NCI-H187 (cell line): ENCODE results near the gene ABCF2.
A peak's percentile ranks its signal among the peaks of the same experiment; 100 is the strongest.

Source experiments
- DNase-seq, 2 experiments: peaks; one replicate each; lab custom pipeline; 2025; lab: John Stamatoyannopoulos, UW

ABCF2 gene

GRCh38 chr7:151174246-151175046 is 52.6 kb downstream of the ABCF2 start:
- DNase-seq = no peak

DNA sequence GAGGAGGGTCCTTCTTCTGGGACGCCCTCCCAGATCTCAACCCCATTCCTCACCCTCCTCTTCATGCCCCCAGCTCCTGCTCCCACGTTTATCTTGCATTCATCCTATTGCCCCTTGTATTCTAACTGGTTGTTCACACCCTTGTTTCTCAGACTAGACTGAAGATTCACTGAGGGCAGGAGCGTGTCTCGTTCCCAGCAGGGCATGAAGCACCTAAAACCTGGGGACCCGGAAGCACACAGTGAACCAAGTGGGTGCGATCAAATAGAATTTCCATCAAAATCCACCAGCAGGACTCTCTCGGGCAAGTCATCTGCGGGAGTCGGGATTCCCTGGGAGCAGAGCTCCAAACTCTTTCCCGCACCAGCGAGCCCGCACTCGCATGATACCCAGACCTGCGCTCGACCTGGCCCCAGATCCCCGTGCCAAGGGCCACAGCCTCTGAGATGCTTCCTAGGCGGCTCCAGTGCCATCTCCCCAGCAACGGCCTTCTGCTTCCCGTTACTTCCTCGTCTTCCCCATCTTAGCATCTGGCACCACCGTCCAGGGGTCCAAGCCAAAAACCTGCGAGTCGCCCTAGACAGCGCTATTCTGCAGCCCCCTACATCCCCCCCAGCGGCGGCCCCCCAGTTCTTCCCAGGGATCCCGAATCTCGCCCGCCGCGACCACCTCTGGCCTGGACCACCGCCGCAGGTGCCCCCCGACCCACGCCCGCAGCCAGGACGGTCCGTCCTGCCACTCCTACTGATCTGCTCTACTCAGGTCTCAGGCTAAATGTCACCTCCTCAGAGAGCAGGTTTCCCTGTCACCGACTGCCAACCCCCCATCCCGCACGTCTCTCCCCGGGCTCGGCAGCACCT is 53.4 kb downstream of the ABCF2 start:
- DNase-seq = no peak

GRCh38 chr7:151172273-151173141 is 54.5 kb downstream of the ABCF2 start:
- peak; percentile 38 to 75 for DNase-seq

DNA sequence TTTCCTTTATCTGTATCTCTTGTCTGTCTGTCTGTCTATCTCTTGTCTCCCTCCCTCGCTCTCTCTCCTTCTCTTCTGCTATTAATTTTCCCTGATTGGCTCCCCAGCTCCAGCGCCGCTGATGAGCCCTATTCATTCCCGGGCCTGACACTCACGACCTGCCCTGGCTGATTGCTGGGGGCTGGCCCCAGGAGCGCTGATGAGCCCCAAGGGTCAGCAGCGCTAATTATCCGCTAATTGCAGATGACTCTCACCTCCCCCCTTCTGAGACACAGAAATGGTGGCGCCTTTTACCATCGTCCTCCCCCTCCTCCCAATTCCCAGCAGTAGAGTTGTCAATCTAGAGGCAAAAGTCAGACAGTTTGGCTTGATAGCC is 58.2 kb downstream of the ABCF2 start:
- no peak for DNase-seq

- DNase-seq = no peak
Observed at GRCh38 chr7:151168003-151168786, 58.8 kb downstream of the ABCF2 start.

DNA sequence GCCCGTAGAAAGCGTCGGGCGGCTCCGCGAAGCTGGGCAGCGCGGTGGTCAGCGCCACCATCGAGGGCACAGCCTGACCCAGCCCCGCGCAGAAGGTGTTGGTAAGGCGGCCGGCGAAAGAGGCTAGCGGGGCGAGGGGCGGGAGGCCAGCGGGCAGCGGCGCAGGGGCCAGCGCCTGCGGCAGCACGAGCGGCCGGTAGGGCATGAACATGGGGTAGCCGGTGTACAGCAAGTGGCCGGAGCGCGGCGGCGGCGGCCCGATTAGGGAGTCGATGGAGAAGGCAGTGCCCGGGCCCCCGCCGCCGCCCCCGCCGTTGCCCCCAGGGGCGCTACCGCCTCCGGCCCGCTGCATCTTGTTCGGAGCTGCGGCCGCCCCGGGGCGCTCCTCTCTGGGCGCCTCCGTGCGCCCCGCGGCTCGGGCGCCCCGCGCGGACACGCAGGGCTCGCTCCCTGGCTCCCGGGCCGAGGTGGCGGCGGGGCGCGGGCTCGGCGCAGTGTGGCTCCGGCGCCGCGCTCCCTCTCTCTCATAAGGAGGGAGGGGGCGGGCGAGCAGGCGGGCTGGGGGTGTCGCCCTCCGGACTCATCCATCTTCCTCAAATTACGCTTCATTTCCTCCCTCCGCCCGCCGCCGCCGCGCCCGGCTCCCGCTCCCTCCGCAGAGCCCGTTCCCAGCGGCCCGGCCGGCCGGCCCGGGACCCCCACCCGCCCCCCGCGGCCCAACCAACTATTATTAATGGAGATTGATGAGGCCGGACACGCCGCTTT is 59.6 kb downstream of the ABCF2 start, which contains the start of gene GBX1:
Gene GBX1, minus strand, starts transcription at position 498 of the 765 bp plus-strand sequence. Its CDS starts 146 bp downstream, at position 352.
- no peak for DNase-seq

- DNase-seq = no peak
Observed at GRCh38 chr7:151166629-151167196, 60.3 kb downstream of the ABCF2 start.
